IPS-15b (cell line): ENCODE data around the gene C1QTNF1.

Experiments
- H3K27me3 ChIP-seq: one replicate; pipeline ENCODE4 v1.6.1; 2013; ENCODE audit warnings: low read length; ENCODE audit not compliant: control insufficient read depth, insufficient read depth
- H3K36me3 ChIP-seq: one replicate; pipeline ENCODE4 v1.6.1; 2013; ENCODE audit warnings: low read length; ENCODE audit not compliant: control insufficient read depth, insufficient read depth
- H3K4me1 ChIP-seq: one replicate; pipeline ENCODE4 v1.6.1; 2013; ENCODE audit warnings: mild to moderate bottlenecking, low read length; ENCODE audit not compliant: control insufficient read depth, insufficient read depth
- H3K4me3 ChIP-seq: one replicate; pipeline ENCODE4 v1.5.1; 2013; ENCODE audit warnings: low read depth, low read length
- H3K9ac ChIP-seq: one replicate; pipeline ENCODE4 v1.6.1; 2013; ENCODE audit warnings: low read depth, mild to moderate bottlenecking, low read length
- H3K9me3 ChIP-seq: one replicate; pipeline ENCODE4 v1.6.1; 2013; ENCODE audit warnings: mild to moderate bottlenecking, low read length; ENCODE audit not compliant: control insufficient read depth, insufficient read depth

C1QTNF1 gene

GRCh38 chr17:79042421-79043190 lies 18.6 kb downstream of the C1QTNF1 start:
- Histone ChIP-seq H3K9ac (no peak overlapping the region), H3K27me3 (no peaks in the 10 kb centered on the region), H3K4me3 (no peak overlapping the region), H3K9me3 (no peaks in the 10 kb centered on the region), H3K36me3 (no peaks in the 10 kb centered on the region), H3K4me1 (no peaks in the 10 kb centered on the region)

GRCh38 chr17:79043191-79043930 lies 19.4 kb downstream of the C1QTNF1 start:
- Histone ChIP-seq H3K36me3 (no peaks in the 10 kb centered on the region), H3K4me3 (no peak overlapping the region), H3K9ac (no peak overlapping the region), H3K4me1 (no peaks in the 10 kb centered on the region), H3K9me3 (no peaks in the 10 kb centered on the region), H3K27me3 (no peaks in the 10 kb centered on the region)

GRCh38 chr17:79043931-79044320 lies 20.0 kb downstream of the C1QTNF1 start:
- no peaks in the 10 kb centered on the region for H3K9me3 ChIP-seq
- H3K27me3 ChIP-seq: no peaks in the 10 kb centered on the region
- H3K9ac ChIP-seq: no peak overlapping the region
- H3K4me1 ChIP-seq: no peaks in the 10 kb centered on the region
- H3K36me3 ChIP-seq: no peaks in the 10 kb centered on the region
- no peak overlapping the region for H3K4me3 ChIP-seq

- H3K9ac ChIP-seq: no peak overlapping the region
- no peaks in the 10 kb centered on the region for H3K36me3 ChIP-seq
- H3K27me3 ChIP-seq: no peaks in the 10 kb centered on the region
- no peak overlapping the region for H3K4me3 ChIP-seq
- no peaks in the 10 kb centered on the region for H3K4me1 ChIP-seq
- no peaks in the 10 kb centered on the region for H3K9me3 ChIP-seq
These were observed 20.5 kb downstream of the C1QTNF1 start for GRCh38 chr17:79044462-79044861.

GRCh38 chr17:79045001-79045729 lies 21.2 kb downstream of the C1QTNF1 start:
- H3K27me3 ChIP-seq: no peaks in the 10 kb centered on the region
- no peak overlapping the region for H3K9ac ChIP-seq
- H3K36me3 ChIP-seq: no peaks in the 10 kb centered on the region
- H3K9me3 ChIP-seq: no peaks in the 10 kb centered on the region
- H3K4me3 ChIP-seq: no peak overlapping the region
- H3K4me1 ChIP-seq: no peaks in the 10 kb centered on the region

- H3K4me3 ChIP-seq: no peak overlapping the region
- H3K27me3 ChIP-seq: peaks cover 5% of the 10 kb centered on the region
These were observed 21.9 kb downstream of the C1QTNF1 start for GRCh38 chr17:79045842-79046196.

GRCh38 chr17:79046197-79046915 lies 22.4 kb downstream of the C1QTNF1 start:
- Histone ChIP-seq H3K4me3 (no peak overlapping the region), H3K9ac (no peak overlapping the region), H3K9me3 (no peaks in the 10 kb centered on the region), H3K4me1 (no peaks in the 10 kb centered on the region), H3K27me3 (peaks cover 5% of the 10 kb centered on the region), H3K36me3 (no peaks in the 10 kb centered on the region)

More at GRCh38 chr17:79045842-79046196, 21.9 kb downstream of the C1QTNF1 start:
- Histone ChIP-seq H3K4me1 (no peaks in the 10 kb centered on the region), H3K36me3 (no peaks in the 10 kb centered on the region), H3K9me3 (no peaks in the 10 kb centered on the region), H3K9ac (no peak overlapping the region)

GRCh38 chr17:79046916-79047280 lies 22.9 kb downstream of the C1QTNF1 start:
- Histone ChIP-seq H3K4me3 (no peak overlapping the region), H3K36me3 (no peaks in the 10 kb centered on the region), H3K9ac (no peak overlapping the region), H3K4me1 (no peaks in the 10 kb centered on the region), H3K9me3 (no peaks in the 10 kb centered on the region), H3K27me3 (peaks cover 5% of the 10 kb centered on the region)

GRCh38 chr17:79047291-79047920 lies 23.4 kb downstream of the C1QTNF1 start:
- no peaks in the 10 kb centered on the region for H3K36me3 ChIP-seq
- H3K27me3 ChIP-seq: peaks cover 5% of the 10 kb centered on the region
- H3K4me1 ChIP-seq: no peaks in the 10 kb centered on the region
- H3K9ac ChIP-seq: no peak overlapping the region
- H3K9me3 ChIP-seq: no peaks in the 10 kb centered on the region
- H3K4me3 ChIP-seq: no peak overlapping the region

GRCh38 chr17:79047923-79048825 lies 24.2 kb downstream of the C1QTNF1 start:
- H3K4me3 ChIP-seq: no peak overlapping the region
- H3K36me3 ChIP-seq: no peaks in the 10 kb centered on the region
- H3K9ac ChIP-seq: no peak overlapping the region
- H3K9me3 ChIP-seq: no peaks in the 10 kb centered on the region
- H3K4me1 ChIP-seq: no peaks in the 10 kb centered on the region
- H3K27me3 ChIP-seq: peaks cover 5% of the 10 kb centered on the region
